HG03175 (cell line): ENCODE data around the gene HOXB1.

Experiments used
- ATAC-seq: cut with Tn5 transposase; IDR thresholded peaks from one replicate; pipeline ENCODE4 v1.9.1; 2021; ENCODE audit warnings: mild to moderate bottlenecking, moderate library complexity; ENCODE audit not compliant: unreplicated experiment

The HOXB1 gene

GRCh38 chr17:48530887-48531272 is at the start of gene HOXB1:
Gene HOXB1, minus strand, starts transcription at chr17:48531011. Its CDS starts 107 bp downstream, at chr17:48530904.
- ATAC-seq = no peak

- ATAC-seq = no peak
These were observed 49.1 kb upstream of the HOXB1 start for GRCh38 chr17:48579760-48580554.

GRCh38 chr17:48579471-48579759 is 48.6 kb upstream of the HOXB1 start:
- no peak for ATAC-seq

GRCh38 chr17:48578616-48579470 is 48.0 kb upstream of the HOXB1 start:
- ATAC-seq = peak; percentile 21

- ATAC-seq = peak; percentile 53
These were observed 47.3 kb upstream of the HOXB1 start, which contains the start of gene HOXB4 for GRCh38 chr17:48577946-48578615. Gene HOXB4, minus strand, starts transcription at chr17:48578350. Its CDS starts 31 bp downstream, at chr17:48578319.

GRCh38 chr17:48577330-48577945 is 46.6 kb upstream of the HOXB1 start:
- ATAC-seq = no peak

GRCh38 chr17:48576479-48577309 is 45.9 kb upstream of the HOXB1 start:
- no peak for ATAC-seq

GRCh38 chr17:48575673-48576478 is 45.1 kb upstream of the HOXB1 start:
- ATAC-seq = no peak

- ATAC-seq = no peak
These were observed 44.3 kb upstream of the HOXB1 start for GRCh38 chr17:48575066-48575582.

- no peak for ATAC-seq
These were observed 43.8 kb upstream of the HOXB1 start for GRCh38 chr17:48574505-48575065.

- ATAC-seq = no peak
These were observed 41.1 kb upstream of the HOXB1 start for GRCh38 chr17:48571826-48572417.

GRCh38 chr17:48571024-48571818 is 40.4 kb upstream of the HOXB1 start:
- no peak for ATAC-seq

GRCh38 chr17:48570325-48571023 is 39.7 kb upstream of the HOXB1 start:
- no peak for ATAC-seq

GRCh38 chr17:48569674-48570324 is 39.0 kb upstream of the HOXB1 start:
- no peak for ATAC-seq

- no peak for ATAC-seq
These were observed 38.4 kb upstream of the HOXB1 start for GRCh38 chr17:48569240-48569582.

GRCh38 chr17:48568499-48569239 is 37.9 kb upstream of the HOXB1 start:
- no peak for ATAC-seq
